Activated naive CD4-positive, alpha-beta T cell treated with anti-CD3 and anti-CD28 coated beads, Interleukin-2, amount 50 U/mL, for 24 hours (primary cell): ENCODE measurements around the gene POM121.
A peak's percentile ranks its signal among the peaks of the same experiment; 100 is the strongest.
"Not testable (repeated sequence)": the region's sequence is repeated elsewhere in the genome, so short reads cannot be mapped to it uniquely, and the experiment has no call there.

Experiments
- H3K27ac Mint-ChIP-seq: one replicate; pipeline ENCODE4 v1.8.0; 2021; ENCODE audit warnings: mild to moderate bottlenecking, mixed read lengths
- H3K27me3 Mint-ChIP-seq: one replicate; pipeline ENCODE4 v1.8.0; 2021; ENCODE audit warnings: mixed read lengths
- H3K36me3 Mint-ChIP-seq: one replicate; pipeline ENCODE4 v1.8.0; 2021; ENCODE audit warnings: mixed read lengths
- H3K4me1 Mint-ChIP-seq: one replicate; pipeline ENCODE4 v1.8.0; 2021; ENCODE audit warnings: mixed read lengths
- H3K4me3 Mint-ChIP-seq: one replicate; pipeline ENCODE4 v1.8.0; 2021; ENCODE audit warnings: mild to moderate bottlenecking, mixed read lengths
- H3K9me3 Mint-ChIP-seq: one replicate; pipeline ENCODE4 v1.8.0; 2021; ENCODE audit warnings: mixed read lengths

The POM121 gene

DNA sequence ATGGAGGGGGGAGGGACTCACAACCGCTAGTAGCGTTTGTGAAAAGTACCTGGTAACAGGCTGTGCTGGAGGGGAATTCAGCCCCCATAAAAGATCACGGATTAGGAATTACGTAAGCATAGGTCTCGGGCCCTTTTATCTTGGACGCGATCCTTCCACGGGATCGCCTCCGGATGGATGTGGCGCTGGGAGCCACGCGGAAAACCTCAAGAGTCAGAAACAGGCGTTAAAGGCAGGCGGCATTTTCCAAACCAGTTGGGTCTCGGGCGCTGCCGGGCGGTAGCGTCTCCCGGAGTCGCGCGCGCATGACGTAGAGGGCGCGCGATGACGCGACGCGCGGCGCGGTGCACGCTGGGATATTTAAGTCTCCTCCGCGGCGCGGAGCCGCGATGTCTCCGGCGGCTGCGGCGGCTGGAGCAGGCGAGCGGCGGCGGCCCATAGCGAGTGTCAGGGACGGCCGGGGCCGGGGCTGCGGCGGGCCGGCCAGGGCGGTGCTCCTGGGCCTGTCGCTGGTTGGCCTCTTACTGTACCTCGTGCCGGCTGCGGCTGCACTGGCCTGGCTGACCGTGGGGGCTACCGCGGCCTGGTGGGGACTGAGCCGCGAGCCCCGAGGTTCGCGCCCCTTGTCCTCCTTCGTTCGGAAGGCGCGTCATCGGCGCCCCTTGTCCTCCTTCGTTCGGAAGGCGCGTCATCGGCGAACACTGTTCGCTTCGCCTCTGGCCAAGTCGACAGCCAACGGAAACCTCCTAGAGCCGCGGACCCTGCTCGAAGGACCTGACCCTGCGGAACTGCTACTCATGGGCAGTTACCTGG lies at the start of gene POM121:
Gene POM121 (plus strand): TSS at position 363 of the 813 bp plus-strand sequence. CDS start 27 bp downstream, at position 390.
- Mint-ChIP-seq H3K9me3 (no peaks in the 10 kb centered on the region), H3K4me1 (peaks cover 34% of the 10 kb centered on the region), H3K4me3 (peak within 1 kb of the TSS; percentile 94), H3K36me3 (peaks cover 3% of the 10 kb centered on the region), H3K27me3 (no peaks in the 10 kb centered on the region), H3K27ac (peak within 1 kb of the TSS; percentile 98)

DNA sequence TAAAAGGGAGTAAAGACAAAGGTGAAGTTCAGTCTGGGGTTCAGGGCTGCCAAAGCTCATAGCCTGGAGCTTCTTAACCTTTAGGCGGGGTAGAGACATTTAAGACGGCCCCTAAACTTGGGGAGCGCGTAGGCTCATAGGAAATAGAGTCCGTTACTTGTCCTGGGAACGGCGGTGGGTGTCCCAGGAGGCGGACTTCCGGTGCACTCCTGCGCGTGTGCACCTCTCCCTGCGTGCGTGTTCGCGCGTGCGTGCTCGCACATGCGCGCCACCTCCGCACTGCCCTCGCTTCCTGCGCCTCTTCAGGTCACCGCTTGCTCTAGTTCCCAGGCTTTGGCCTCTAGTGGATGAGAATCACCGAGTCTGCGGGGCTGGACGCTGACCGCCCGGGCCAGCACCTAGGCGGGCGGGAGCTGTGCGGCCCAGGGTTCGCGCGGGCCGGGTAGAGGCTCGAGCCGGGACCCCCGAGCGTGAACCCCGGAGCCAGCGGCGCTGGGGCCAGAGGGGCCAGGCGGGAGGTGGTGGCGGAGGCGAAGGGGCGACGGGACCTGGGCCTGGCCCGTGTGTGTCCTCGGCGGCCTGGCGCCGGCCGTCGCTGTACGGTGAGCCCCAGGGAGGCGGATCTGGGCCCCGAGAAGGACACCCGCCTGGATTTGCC lies 45.7 kb upstream of the POM121 start:
- not testable (repeated sequence) for H3K27me3 Mint-ChIP-seq, H3K9me3 Mint-ChIP-seq, H3K36me3 Mint-ChIP-seq
- peak overlapping the region; percentile 89 for H3K27ac Mint-ChIP-seq
- peaks cover 10% of the 10 kb centered on the region for H3K4me1 Mint-ChIP-seq
- peak overlapping the region; percentile 92 for H3K4me3 Mint-ChIP-seq

DNA sequence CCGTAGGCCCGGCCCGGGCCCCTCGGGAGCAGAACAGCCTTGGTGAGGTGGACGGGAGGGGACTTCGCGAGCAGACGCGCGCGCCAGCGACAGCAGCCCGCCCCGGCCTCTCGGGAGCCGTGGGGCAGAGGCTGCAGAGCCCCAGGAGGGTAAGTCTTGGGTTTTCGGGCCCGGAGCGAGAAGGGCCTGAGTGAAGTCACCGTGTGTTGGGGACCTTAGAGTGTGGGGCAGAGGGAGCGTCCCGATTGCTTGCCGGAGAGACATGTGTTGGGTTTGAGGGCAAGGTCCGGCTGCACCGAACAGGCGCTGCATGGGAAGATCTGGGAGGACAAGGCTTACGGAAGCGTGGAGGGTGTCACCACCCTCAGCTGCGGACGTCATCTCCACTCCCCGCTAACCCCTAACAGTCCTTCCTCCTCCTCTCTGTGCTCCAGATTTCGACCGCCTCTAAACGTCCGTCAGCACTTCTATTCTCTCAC lies 45.1 kb upstream of the POM121 start:
- not testable (repeated sequence) for H3K9me3 Mint-ChIP-seq, H3K36me3 Mint-ChIP-seq, H3K27me3 Mint-ChIP-seq
- peak overlapping the region; percentile 92 for H3K4me3 Mint-ChIP-seq
- peaks cover 10% of the 10 kb centered on the region for H3K4me1 Mint-ChIP-seq
- peak overlapping the region; percentile 90 for H3K27ac Mint-ChIP-seq

DNA sequence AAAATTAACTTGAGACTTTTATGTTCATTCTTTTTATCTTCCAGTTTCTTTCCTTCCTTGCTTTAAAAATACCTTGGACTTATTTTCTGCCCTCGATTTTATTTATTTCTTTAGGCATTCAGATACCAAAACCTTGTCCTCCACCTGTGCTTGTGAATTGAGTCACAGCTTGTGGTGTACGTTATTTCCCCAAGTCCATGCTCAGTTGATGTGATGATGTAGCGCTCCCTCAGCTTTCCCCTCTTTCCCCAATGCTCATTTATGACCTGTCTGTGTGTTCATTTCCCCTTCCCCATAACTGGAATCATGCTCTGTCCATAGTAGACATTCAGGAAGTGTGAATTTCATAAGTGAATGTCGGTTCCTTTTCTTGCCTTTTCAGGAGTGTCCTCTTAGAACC lies 33.1 kb upstream of the POM121 start:
- H3K27ac Mint-ChIP-seq, H3K9me3 Mint-ChIP-seq, H3K27me3 Mint-ChIP-seq, H3K4me3 Mint-ChIP-seq, H3K36me3 Mint-ChIP-seq: not testable (repeated sequence)
- H3K4me1 Mint-ChIP-seq, result peaks cover 11% of the 10 kb centered on the region

GRCh38 chr7:72904740-72905139 lies 20.2 kb upstream of the POM121 start:
- peaks cover 26% of the 10 kb centered on the region for H3K4me1 Mint-ChIP-seq
- H3K9me3 Mint-ChIP-seq, H3K27ac Mint-ChIP-seq, H3K4me3 Mint-ChIP-seq, H3K27me3 Mint-ChIP-seq: not testable (repeated sequence)
- H3K36me3 Mint-ChIP-seq, result peaks cover 20% of the 10 kb centered on the region

DNA sequence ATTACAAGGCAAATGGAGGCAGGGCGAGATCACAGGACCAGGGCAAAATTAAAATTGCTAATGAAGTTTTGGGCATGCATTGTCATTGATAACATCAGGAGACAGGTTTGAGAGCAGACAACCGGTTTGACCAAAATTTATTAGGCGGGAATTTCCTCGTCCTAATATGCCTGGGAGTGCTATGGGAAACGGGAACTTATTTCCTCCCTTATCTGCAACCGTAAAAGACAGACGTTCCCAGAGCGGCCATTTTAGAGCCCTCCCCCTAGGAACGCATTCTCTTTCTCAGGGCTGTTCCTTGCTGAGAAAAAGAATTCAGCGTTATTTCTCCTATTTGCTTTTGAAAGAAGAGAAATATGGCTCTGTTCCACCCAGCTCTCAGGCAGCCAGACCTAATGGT lies 16.5 kb upstream of the POM121 start:
- not testable (repeated sequence) for H3K9me3 Mint-ChIP-seq, H3K4me3 Mint-ChIP-seq, H3K27ac Mint-ChIP-seq, H3K27me3 Mint-ChIP-seq
- H3K4me1 Mint-ChIP-seq, result peaks cover 26% of the 10 kb centered on the region
- H3K36me3 Mint-ChIP-seq, result peaks cover 16% of the 10 kb centered on the region

- peaks cover 22% of the 10 kb centered on the region for H3K4me1 Mint-ChIP-seq
- peaks cover 11% of the 10 kb centered on the region for H3K36me3 Mint-ChIP-seq
- not testable (repeated sequence) for H3K27ac Mint-ChIP-seq, H3K4me3 Mint-ChIP-seq, H3K9me3 Mint-ChIP-seq, H3K27me3 Mint-ChIP-seq
These were observed 13.5 kb upstream of the POM121 start for GRCh38 chr7:72911395-72911794.

GRCh38 chr7:72913750-72914149 lies 11.1 kb upstream of the POM121 start:
- not testable (repeated sequence) for H3K36me3 Mint-ChIP-seq

DNA sequence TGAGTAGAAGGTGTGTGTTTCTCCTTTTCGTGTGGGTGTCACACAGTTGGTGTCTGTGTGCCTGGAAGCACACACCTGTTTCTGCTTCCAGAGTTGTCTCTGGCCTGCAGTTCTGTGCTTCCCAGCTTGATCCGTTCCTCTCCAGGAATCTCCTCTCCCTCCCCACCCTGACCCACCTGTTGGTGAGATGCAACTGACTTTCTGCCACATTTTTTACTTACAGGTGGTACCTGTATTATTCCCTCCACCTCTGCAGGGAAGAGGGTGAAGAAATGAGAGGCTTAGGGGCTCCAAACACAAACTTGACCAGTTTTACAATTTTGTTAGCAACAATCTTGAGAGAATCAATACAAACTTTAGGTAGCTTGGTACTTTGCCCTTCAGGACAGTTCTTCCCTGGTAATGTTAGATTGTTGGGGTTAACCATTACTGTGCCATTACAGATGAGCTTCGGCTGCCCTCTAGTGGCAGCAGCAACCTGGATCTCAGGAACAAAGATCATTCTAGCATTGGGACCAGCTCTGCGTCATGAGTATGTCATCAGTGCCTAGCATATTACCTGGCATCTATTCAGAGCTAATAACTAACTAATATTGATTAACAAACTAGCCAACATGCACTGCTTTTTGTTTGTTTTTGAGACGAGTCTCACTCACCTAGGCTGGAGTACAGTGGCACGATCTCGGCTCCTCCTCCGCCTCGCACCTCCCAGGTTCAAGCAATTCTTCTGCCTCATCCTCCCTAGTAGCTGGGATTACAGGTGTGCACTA lies 10.0 kb upstream of the POM121 start:
- H3K27ac Mint-ChIP-seq, H3K4me3 Mint-ChIP-seq, H3K9me3 Mint-ChIP-seq, H3K27me3 Mint-ChIP-seq, H3K36me3 Mint-ChIP-seq: not testable (repeated sequence)
- H3K4me1 Mint-ChIP-seq, result peaks cover 28% of the 10 kb centered on the region

More at GRCh38 chr7:72913750-72914149, 11.1 kb upstream of the POM121 start:
- H3K4me3 Mint-ChIP-seq, H3K9me3 Mint-ChIP-seq, H3K27me3 Mint-ChIP-seq, H3K27ac Mint-ChIP-seq: not testable (repeated sequence)
- peaks cover 22% of the 10 kb centered on the region for H3K4me1 Mint-ChIP-seq

GRCh38 chr7:72919256-72919775 lies 5.6 kb upstream of the POM121 start:
- H3K27ac Mint-ChIP-seq, result no peak overlapping the region
- no peaks in the 10 kb centered on the region for H3K27me3 Mint-ChIP-seq
- peaks cover 33% of the 10 kb centered on the region for H3K4me1 Mint-ChIP-seq
- no peak overlapping the region for H3K4me3 Mint-ChIP-seq
- H3K9me3 Mint-ChIP-seq, result no peaks in the 10 kb centered on the region
- peaks cover 6% of the 10 kb centered on the region for H3K36me3 Mint-ChIP-seq

DNA sequence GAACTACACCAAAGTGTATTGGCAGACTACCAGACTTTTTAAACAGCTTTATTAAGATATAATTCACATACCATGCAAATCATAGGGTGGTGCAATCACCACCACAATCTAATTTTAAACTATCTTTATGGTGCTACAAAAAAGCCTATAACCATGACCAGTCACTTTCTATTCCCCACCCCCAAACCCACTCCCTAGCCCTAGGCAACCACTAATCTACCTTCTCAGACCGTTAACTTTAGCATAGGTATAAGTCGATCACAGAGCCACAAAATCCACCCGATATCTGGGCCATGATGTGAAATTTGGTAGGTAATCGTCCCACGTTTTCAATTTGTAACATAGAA lies 536 bp upstream of the POM121 start:
- no peaks in the 10 kb centered on the region for H3K27me3 Mint-ChIP-seq
- no peaks in the 10 kb centered on the region for H3K9me3 Mint-ChIP-seq
- peak overlapping the region; percentile 94 for H3K4me3 Mint-ChIP-seq
- peaks cover 39% of the 10 kb centered on the region for H3K4me1 Mint-ChIP-seq
- H3K36me3 Mint-ChIP-seq, result peaks cover 4% of the 10 kb centered on the region
- H3K27ac Mint-ChIP-seq, result peak overlapping the region; percentile 98

DNA sequence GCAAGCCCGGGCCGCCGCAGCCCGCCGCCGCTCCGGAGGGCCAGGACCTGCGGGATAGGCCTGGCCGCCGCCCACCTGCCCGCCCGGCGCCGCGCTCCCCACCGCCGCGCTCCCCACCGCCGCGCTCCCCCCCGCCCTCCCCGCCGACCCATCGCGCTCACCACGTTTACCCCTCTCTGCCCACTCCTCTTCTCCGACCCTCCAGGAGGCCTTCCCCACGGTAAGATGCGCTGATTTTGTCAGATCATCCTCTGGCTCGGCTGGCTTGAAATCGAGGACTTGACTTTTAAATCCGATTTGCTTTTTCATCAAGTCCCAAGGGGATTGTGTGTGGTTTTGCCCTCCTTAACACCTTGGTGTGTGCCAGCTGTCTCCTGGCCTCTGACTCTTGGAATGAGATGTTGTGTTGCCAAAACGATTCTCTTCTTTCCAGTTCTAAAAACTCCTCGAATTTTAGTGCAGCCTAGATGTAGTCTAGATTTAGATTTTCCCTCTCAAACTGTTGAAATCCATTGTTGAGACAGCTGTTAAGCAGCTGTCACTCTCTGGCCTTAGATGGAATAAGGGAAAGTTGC lies 738 bp downstream of the POM121 start:
- Mint-ChIP-seq H3K27ac (peak overlapping the region; percentile 96), H3K4me1 (peaks cover 35% of the 10 kb centered on the region), H3K27me3 (no peaks in the 10 kb centered on the region), H3K36me3 (peaks cover 5% of the 10 kb centered on the region), H3K9me3 (no peaks in the 10 kb centered on the region), H3K4me3 (peak overlapping the region; percentile 94)

DNA sequence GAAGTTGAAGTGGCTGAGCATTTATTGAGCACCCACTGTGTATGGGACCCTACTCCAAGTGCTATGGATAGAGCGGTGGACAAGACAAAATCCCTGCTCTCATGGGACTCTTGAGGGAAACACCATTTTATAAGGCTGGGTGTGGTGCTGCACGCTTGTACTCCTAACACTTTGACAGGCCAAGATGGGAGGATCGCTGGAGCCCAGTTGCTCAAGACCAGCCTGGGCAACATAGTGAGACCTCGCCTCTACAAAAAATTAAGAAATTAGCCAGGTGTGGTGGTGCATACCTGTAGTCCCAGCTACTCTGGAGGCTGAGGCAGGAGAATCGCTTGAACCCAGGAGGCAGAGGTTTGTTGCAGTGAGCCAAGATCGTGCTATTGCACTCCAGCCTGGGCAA lies 2.9 kb downstream of the POM121 start:
- H3K4me1 Mint-ChIP-seq, result peaks cover 37% of the 10 kb centered on the region
- H3K27me3 Mint-ChIP-seq, H3K36me3 Mint-ChIP-seq, H3K9me3 Mint-ChIP-seq, H3K4me3 Mint-ChIP-seq, H3K27ac Mint-ChIP-seq: not testable (repeated sequence)

GRCh38 chr7:72928216-72928615 lies 3.3 kb downstream of the POM121 start:
- not testable (repeated sequence) for H3K27ac Mint-ChIP-seq, H3K9me3 Mint-ChIP-seq, H3K36me3 Mint-ChIP-seq, H3K4me3 Mint-ChIP-seq, H3K27me3 Mint-ChIP-seq
- H3K4me1 Mint-ChIP-seq, result peaks cover 37% of the 10 kb centered on the region

GRCh38 chr7:72942022-72942705 lies 17.3 kb downstream of the POM121 start:
- not testable (repeated sequence) for H3K36me3 Mint-ChIP-seq, H3K4me3 Mint-ChIP-seq, H3K9me3 Mint-ChIP-seq, H3K27me3 Mint-ChIP-seq
- H3K4me1 Mint-ChIP-seq, result peaks cover 28% of the 10 kb centered on the region
- H3K27ac Mint-ChIP-seq, result peak overlapping the region; percentile 41
